ENCODE results near the gene AQP6. TPM values are rescaled to one million over a fixed set of nuclear protein-coding genes. Genes with fewer than 3 reads are reported as not detected.

AQP6 gene
- total RNA-seq, 1 experiment from 2014 or later, result 0.31 TPM

DNA sequence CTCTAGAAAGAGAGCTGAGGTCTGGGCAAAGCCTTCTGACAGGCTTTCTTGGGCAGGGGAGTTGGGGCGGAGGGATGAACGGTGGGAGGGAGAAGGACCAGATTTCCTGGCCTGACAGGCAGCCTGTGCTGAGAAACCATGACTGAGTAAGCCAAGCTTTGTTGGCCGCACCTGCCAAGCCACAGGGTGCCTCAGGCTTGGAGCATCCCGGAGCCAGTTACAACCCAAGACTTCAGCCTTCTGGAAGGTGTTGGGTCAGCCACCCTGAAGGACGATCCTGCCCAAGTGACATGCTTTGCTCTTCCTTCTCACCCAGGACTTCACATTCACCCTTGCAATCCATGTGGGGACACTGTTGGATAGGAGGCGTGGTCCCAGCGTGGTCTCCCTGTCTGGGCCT lies 43.2 kb upstream of the AQP6 start:
- no TSS peak for BruUV-seq (replicated peaks)
- CTCF ChIA-PET, result interaction anchor here (0.7 to 1.3 kb wide), 2 partner anchors 16 to 155 kb away, joined by 3 to 5 read pairs; partner anchors contain the start of gene SMARCD1
- POLR2A ChIA-PET, result no interaction called here
- no peaks in the 10 kb centered on the region for H3K27me3 ChIP-seq (ENCODE audit: control insufficient read depth, insufficient read depth, low read length)
- intact Hi-C loops (cut with micrococcal nuclease; ENCODE audit: unreplicated experiment) (no loop called here), in situ Hi-C loops (cut with HindIII; ENCODE audit: low pct_unique_long_range_greater_than_20kb, low sequenced_read_pairs) (no loop called here)
- no peak for TF ChIP-seq SIN3A (IDR thresholded peaks at IDR 0.05; ENCODE audit: borderline replicate concordance, insufficient read depth, low read depth, low read length)
- TF ChIP-seq, protein P1, sequence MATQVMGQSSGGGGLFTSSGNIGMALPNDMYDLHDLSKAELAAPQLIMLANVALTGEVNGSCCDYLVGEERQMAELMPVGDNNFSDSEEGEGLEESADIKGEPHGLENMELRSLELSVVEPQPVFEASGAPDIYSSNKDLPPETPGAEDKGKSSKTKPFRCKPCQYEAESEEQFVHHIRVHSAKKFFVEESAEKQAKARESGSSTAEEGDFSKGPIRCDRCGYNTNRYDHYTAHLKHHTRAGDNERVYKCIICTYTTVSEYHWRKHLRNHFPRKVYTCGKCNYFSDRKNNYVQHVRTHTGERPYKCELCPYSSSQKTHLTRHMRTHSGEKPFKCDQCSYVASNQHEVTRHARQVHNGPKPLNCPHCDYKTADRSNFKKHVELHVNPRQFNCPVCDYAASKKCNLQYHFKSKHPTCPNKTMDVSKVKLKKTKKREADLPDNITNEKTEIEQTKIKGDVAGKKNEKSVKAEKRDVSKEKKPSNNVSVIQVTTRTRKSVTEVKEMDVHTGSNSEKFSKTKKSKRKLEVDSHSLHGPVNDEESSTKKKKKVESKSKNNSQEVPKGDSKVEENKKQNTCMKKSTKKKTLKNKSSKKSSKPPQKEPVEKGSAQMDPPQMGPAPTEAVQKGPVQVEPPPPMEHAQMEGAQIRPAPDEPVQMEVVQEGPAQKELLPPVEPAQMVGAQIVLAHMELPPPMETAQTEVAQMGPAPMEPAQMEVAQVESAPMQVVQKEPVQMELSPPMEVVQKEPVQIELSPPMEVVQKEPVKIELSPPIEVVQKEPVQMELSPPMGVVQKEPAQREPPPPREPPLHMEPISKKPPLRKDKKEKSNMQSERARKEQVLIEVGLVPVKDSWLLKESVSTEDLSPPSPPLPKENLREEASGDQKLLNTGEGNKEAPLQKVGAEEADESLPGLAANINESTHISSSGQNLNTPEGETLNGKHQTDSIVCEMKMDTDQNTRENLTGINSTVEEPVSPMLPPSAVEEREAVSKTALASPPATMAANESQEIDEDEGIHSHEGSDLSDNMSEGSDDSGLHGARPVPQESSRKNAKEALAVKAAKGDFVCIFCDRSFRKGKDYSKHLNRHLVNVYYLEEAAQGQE (IDR thresholded peaks at IDR 0.05; ENCODE audit: insufficient read depth in 1 of 2, low read depth in 2 of 2, low read length in 1 of 2), result no peak
- TF ChIP-seq TCF7L2 (IDR thresholded peaks at IDR 0.05; ENCODE audit: low read depth, low read length), result no peak
- TF ChIP-seq POLR2AphosphoS5 (IDR thresholded peaks at IDR 0.05; ENCODE audit: low read depth, low read length), result no peak
- TF ChIP-seq, protein P2, sequence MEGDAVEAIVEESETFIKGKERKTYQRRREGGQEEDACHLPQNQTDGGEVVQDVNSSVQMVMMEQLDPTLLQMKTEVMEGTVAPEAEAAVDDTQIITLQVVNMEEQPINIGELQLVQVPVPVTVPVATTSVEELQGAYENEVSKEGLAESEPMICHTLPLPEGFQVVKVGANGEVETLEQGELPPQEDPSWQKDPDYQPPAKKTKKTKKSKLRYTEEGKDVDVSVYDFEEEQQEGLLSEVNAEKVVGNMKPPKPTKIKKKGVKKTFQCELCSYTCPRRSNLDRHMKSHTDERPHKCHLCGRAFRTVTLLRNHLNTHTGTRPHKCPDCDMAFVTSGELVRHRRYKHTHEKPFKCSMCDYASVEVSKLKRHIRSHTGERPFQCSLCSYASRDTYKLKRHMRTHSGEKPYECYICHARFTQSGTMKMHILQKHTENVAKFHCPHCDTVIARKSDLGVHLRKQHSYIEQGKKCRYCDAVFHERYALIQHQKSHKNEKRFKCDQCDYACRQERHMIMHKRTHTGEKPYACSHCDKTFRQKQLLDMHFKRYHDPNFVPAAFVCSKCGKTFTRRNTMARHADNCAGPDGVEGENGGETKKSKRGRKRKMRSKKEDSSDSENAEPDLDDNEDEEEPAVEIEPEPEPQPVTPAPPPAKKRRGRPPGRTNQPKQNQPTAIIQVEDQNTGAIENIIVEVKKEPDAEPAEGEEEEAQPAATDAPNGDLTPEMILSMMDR (IDR thresholded peaks at IDR 0.05), result no peak
- no peak overlapping the region for H3K27ac ChIP-seq (ENCODE audit: low read length)
- H3K36me3 ChIP-seq (ENCODE audit: control insufficient read depth, insufficient read depth, low read length), result no peaks in the 10 kb centered on the region
- H3K4me3 ChIP-seq (ENCODE audit: low read depth in 2 of 2, low read length in 2 of 2), result no peak overlapping the region
- no peak for ATAC-seq
- no peak for DNase-seq (ENCODE audit: low read depth, low spot score)
- no peaks in the 10 kb centered on the region for H3K4me1 ChIP-seq (ENCODE audit: control insufficient read depth, insufficient read depth, low read length)
- no peaks in the 10 kb centered on the region for H3K9me3 ChIP-seq (ENCODE audit: control insufficient read depth, insufficient read depth, low read depth, low read length)

DNA sequence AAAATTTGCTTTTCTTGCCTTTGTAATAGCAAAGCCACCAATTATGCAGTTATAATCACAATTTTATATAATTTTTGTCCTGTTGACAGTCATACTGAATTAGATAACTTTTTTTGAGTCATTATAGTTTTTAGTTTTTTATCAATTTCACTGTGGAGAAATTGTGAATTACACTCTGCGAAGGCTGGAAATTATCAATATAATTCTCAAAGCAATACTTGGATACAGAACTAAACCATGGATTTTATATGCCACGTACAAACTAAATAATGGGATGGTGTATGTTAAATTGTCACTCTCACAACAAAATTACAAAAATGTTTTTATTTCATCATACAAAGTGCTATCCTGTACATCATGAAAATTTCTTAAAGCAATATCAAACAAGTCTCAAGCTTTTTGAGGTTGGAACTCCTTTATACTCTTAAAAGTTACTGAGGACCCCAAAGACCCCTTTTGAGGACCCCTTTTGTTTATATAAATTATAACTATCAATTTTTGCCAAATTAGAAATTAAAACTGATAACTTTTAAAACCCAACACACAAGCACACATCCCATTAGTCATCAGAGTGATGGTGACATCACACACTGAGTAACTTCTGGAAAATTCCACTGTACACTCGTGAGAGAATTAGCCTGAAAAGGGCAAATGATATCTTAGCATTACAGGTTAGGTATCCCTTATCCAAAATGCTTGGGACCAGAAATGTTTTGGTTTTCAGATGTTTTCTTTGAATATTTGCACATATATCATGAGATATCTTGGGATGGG lies 42.0 kb upstream of the AQP6 start:
- no peak overlapping the region for H3K4me3 ChIP-seq (ENCODE audit: low read depth in 2 of 2, low read length in 2 of 2)
- CTCF ChIA-PET, result interaction anchor here (1.3 kb wide), 1 partner anchor 15 kb away, joined by 5 read pairs; no protein-coding TSS in a partner anchor
- no peak for ATAC-seq
- no peaks in the 10 kb centered on the region for H3K36me3 ChIP-seq (ENCODE audit: control insufficient read depth, insufficient read depth, low read length)
- TF ChIP-seq, protein P1 (IDR thresholded peaks at IDR 0.05; ENCODE audit: insufficient read depth in 1 of 2, low read depth in 2 of 2, low read length in 1 of 2), result no peak
- no peaks in the 10 kb centered on the region for H3K27me3 ChIP-seq (ENCODE audit: control insufficient read depth, insufficient read depth, low read length)
- intact Hi-C loops (cut with micrococcal nuclease; ENCODE audit: unreplicated experiment) (no loop called here), in situ Hi-C loops (cut with HindIII; ENCODE audit: low pct_unique_long_range_greater_than_20kb, low sequenced_read_pairs) (no loop called here)
- POLR2A ChIA-PET, result no interaction called here
- H3K4me1 ChIP-seq (ENCODE audit: control insufficient read depth, insufficient read depth, low read length), result no peaks in the 10 kb centered on the region
- H3K27ac ChIP-seq (ENCODE audit: low read length), result no peak overlapping the region
- BruUV-seq (replicated peaks), result no TSS peak
- peak; percentile 35 for DNase-seq (ENCODE audit: low read depth, low spot score)
- H3K9me3 ChIP-seq (ENCODE audit: control insufficient read depth, insufficient read depth, low read depth, low read length), result no peaks in the 10 kb centered on the region

Measured in Panc1 (cell line).